GM12891 (cell line): ENCODE results near the gene RAB7B.

Experiments
- POLR2A ChIP-seq: IDR thresholded peaks from 2 replicates; pipeline ENCODE4 v1.6.1; 2011; ENCODE audit warnings: low read depth, low read length, control low read depth
- POLR2AphosphoS5 ChIP-seq: IDR thresholded peaks from 2 replicates; pipeline ENCODE4 v1.6.1; 2011; ENCODE audit warnings: low read depth, low read length, control low read depth
- TAF1 ChIP-seq: IDR thresholded peaks from 2 replicates; pipeline ENCODE4 v1.6.1; 2011; ENCODE audit warnings: low read depth, low read length, control low read depth

DNA sequence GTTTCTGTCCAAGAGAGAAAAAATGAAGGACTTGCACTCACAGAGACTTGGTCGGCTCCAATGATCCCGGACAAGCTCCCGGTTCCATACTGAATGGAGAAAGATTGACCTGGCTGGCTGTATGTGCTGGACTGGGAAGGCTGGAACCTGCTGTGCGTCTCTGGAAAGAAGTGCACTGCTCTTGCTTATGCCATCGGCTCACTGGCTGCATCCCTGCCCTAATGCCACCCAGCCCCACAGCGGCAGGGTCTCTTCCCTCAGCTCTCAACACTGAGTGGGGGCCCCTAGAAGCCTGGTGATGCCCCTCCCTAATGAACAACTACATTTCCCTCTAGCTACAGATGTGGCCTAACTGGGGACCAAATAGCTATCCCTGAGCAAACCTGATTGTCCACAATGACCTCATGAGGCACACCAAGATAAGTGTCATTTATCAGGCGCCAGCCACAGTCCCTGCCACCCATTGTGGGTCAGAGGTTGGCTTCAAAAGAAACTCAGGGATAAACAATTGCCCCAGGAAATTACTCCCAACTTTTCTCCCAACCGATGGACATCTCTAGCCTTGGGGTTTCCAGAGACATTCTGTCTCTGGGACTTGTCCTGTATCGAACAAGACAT is 17.9 kb upstream of the RAB7B start:
- TF ChIP-seq POLR2A (no peak), TAF1 (no peak), POLR2AphosphoS5 (no peak)
